H1 (cell line): Measurements from ENCODE around the gene STH. TPM values are rescaled to one million over a fixed set of nuclear protein-coding genes. Genes with fewer than 3 reads are reported as not detected.

ENCODE experiments used
- CTCF ChIA-PET: fragments of 300-600 bp; sonication (Branson Sonifier 250); formaldehyde crosslinking; loops from one replicate; lab custom pipeline; 2021; ENCODE audit not compliant: partially characterized antibody; lab: Charles Lee
- POLR2A ChIA-PET: fragments of 300-600 bp; sonication (Branson Sonifier 250); formaldehyde crosslinking; loops from one replicate; lab custom pipeline; 2021; ENCODE audit warnings: inconsistent platforms; ENCODE audit not compliant: partially characterized antibody; lab: Charles Lee
- DNase-seq, 2 experiments: peaks; one replicate each; pipeline versions ENCODE4 v3.0.0 to v3.0.0-alpha.2; 2010 to 2022; ENCODE audit warnings: low spot score in 2 of 2, low read depth in 1 of 2, mixed read lengths in 1 of 2
- FAIRE-seq: peaks from 2 replicates; lab custom pipeline; 2011; peaks lifted over from hg19 to GRCh38; lab: Jason Lieb, UNC
- H2AFZ ChIP-seq: 2 replicates; pipeline ENCODE4 v1.8.1; 2012; ENCODE audit warnings: low read length, inconsistent platforms
- H2AK5ac ChIP-seq: 2 replicates; pipeline ENCODE4 v1.6.1; 2013; ENCODE audit warnings: low read depth, low read length
- H2BK120ac ChIP-seq: replicated peaks from 2 replicates; pipeline ENCODE3; 2013; ENCODE audit warnings: low read depth, low read length, inconsistent platforms
- H2BK12ac ChIP-seq: 2 replicates; pipeline ENCODE4 v1.6.1; 2013; ENCODE audit warnings: low read depth, low read length
- H2BK15ac ChIP-seq: 2 replicates; pipeline ENCODE4 v1.6.1; 2013; ENCODE audit warnings: low read length
- H2BK20ac ChIP-seq: 2 replicates; pipeline ENCODE4 v1.6.1; 2013; ENCODE audit warnings: low read length
- H2BK5ac ChIP-seq: 2 replicates; pipeline ENCODE4 v1.6.1; 2013; ENCODE audit warnings: low read depth, low read length
- H3K14ac ChIP-seq: 2 replicates; pipeline ENCODE4 v1.6.1; 2013; ENCODE audit warnings: inconsistent platforms; ENCODE audit not compliant: insufficient read length
- H3K18ac ChIP-seq: 2 replicates; pipeline ENCODE4 v1.6.1; 2013; ENCODE audit warnings: low read length; ENCODE audit errors: extremely low read depth
- H3K23ac ChIP-seq: 2 replicates; pipeline ENCODE4 v1.6.1; 2013; ENCODE audit warnings: inconsistent platforms; ENCODE audit not compliant: insufficient read length
- H3K23me2 ChIP-seq: 2 replicates; pipeline ENCODE4 v1.6.1; 2013; ENCODE audit warnings: low read depth, low read length
- H3K27ac ChIP-seq: 2 replicates; pipeline ENCODE4 v1.6.1; 2011; ENCODE audit warnings: low read depth, low read length, inconsistent platforms
- H3K27me3 ChIP-seq, 4 experiments: replicated peaks in 1 of 4; 1 replicate in 1 of 4; 2 replicates in 3 of 4; pipeline versions ENCODE4 v1.6.1 to v1.8.1; 2011 to 2013; ENCODE audit warnings: low read length in 3 of 4, mild to moderate bottlenecking in 3 of 4, inconsistent platforms in 2 of 4, mixed read lengths in 2 of 4, moderate library complexity in 1 of 4; ENCODE audit not compliant: control insufficient read depth in 3 of 4, insufficient read depth in 3 of 4; ENCODE audit errors: extremely low read depth in 1 of 4
- H3K36me3 ChIP-seq, 4 experiments: 2 replicates each; pipeline versions ENCODE4 v1.6.1 to v1.8.1; 2011 to 2013; ENCODE audit warnings: mild to moderate bottlenecking in 4 of 4, low read length in 3 of 4, moderate library complexity in 2 of 4, control low read depth in 1 of 4, inconsistent platforms in 1 of 4; ENCODE audit not compliant: insufficient read depth in 4 of 4, control insufficient read depth in 2 of 4
- H3K4ac ChIP-seq: replicated peaks from 2 replicates; pipeline ENCODE3; 2013; ENCODE audit warnings: low read length, low read depth, mixed read lengths, inconsistent platforms; ENCODE audit not compliant: insufficient read length
- H3K4me1 ChIP-seq, 4 experiments: replicated peaks in 1 of 4; 1 replicate in 1 of 4; 2 replicates in 3 of 4; pipeline versions ENCODE4 v1.6.1 to v1.8.1; 2011 to 2013; ENCODE audit warnings: low read length in 3 of 4, inconsistent platforms in 2 of 4, mixed read lengths in 1 of 4; ENCODE audit not compliant: insufficient read depth in 4 of 4, control insufficient read depth in 3 of 4
- H3K4me2 ChIP-seq, 2 experiments: 2 replicates each; pipeline versions ENCODE4 v1.6.1 to v1.8.1; 2011 to 2013; ENCODE audit warnings: low read depth in 2 of 2, low read length in 2 of 2, control low read depth in 1 of 2, inconsistent platforms in 1 of 2, mild to moderate bottlenecking in 1 of 2; ENCODE audit not compliant: insufficient read depth in 1 of 2
- H3K4me3 ChIP-seq, 4 experiments: fragments of 200-600, 300-600 bp in 1 of 4; sonication (generic), shearing (Covaris generic), sonication (Bioruptor Twin) in 1 of 4; 2 replicates each; pipeline versions ENCODE4 v1.5.1 to v1.8.1; 2011 to 2016; ENCODE audit warnings: low read length in 4 of 4, low read depth in 3 of 4, control low read depth in 2 of 4, inconsistent platforms in 2 of 4, mild to moderate bottlenecking in 2 of 4, mixed read lengths in 1 of 4, moderate library complexity in 1 of 4; ENCODE audit not compliant: insufficient read depth in 2 of 4; ENCODE audit errors: extremely low read depth in 1 of 4
- H3K56ac ChIP-seq: replicated peaks from 2 replicates; pipeline ENCODE3; 2013; ENCODE audit warnings: low read depth, mild to moderate bottlenecking, mixed read lengths, low read length, inconsistent platforms; ENCODE audit not compliant: insufficient read length
- H3K79me1 ChIP-seq: 2 replicates; pipeline ENCODE4 v1.6.1; 2013; ENCODE audit warnings: low read depth, low read length, control low read depth
- H3K79me2 ChIP-seq, 2 experiments: 2 replicates each; pipeline versions ENCODE4 v1.6.1 to v1.8.1; 2012 to 2013; ENCODE audit warnings: low read length in 2 of 2, mild to moderate bottlenecking in 2 of 2, inconsistent platforms in 1 of 2; ENCODE audit not compliant: insufficient read depth in 2 of 2, control insufficient read depth in 1 of 2
- H3K9ac ChIP-seq, 4 experiments: replicated peaks in 1 of 4; 1 replicate in 1 of 4; 2 replicates in 3 of 4; pipeline versions ENCODE4 v1.6.1 to v1.8.1; 2011 to 2013; ENCODE audit warnings: low read depth in 3 of 4, low read length in 3 of 4, control low read depth in 2 of 4, mild to moderate bottlenecking in 2 of 4, moderate library complexity in 2 of 4, inconsistent platforms in 1 of 4; ENCODE audit errors: extremely low read depth in 1 of 4
- H3K9me3 ChIP-seq, 2 experiments: 2 replicates each; pipeline versions ENCODE4 v1.6.1 to v1.8.1; 2012 to 2013; ENCODE audit warnings: mild to moderate bottlenecking in 2 of 2, moderate library complexity in 2 of 2, control low read depth in 1 of 2, inconsistent platforms in 1 of 2, low read depth in 1 of 2, low read length in 1 of 2, mixed read lengths in 1 of 2; ENCODE audit not compliant: insufficient read depth in 2 of 2
- H4K20me1 ChIP-seq, 2 experiments: replicated peaks in 1 of 2; 2 replicates each; pipeline versions ENCODE3 to v1.8.1; 2011 to 2013; ENCODE audit warnings: inconsistent platforms in 2 of 2, low read length in 2 of 2, mild to moderate bottlenecking in 1 of 2; ENCODE audit not compliant: insufficient read depth in 2 of 2, control insufficient read depth in 1 of 2
- H4K5ac ChIP-seq: 2 replicates; pipeline ENCODE4 v1.6.1; 2013; ENCODE audit warnings: low read length, low read depth, mixed read lengths, inconsistent platforms; ENCODE audit not compliant: insufficient read length
- H4K8ac ChIP-seq: 2 replicates; pipeline ENCODE4 v1.8.0; 2013; ENCODE audit warnings: mild to moderate bottlenecking, moderate library complexity, low read length, inconsistent platforms; ENCODE audit not compliant: insufficient read depth; ENCODE audit errors: extremely low read depth
- H4K91ac ChIP-seq: replicated peaks from 2 replicates; pipeline ENCODE3; 2013; ENCODE audit warnings: low read length, mixed read lengths, inconsistent platforms; ENCODE audit not compliant: insufficient read length
- CHD1 ChIP-seq: IDR thresholded peaks from 2 replicates; pipeline ENCODE4 v1.6.1; 2012; ENCODE audit warnings: low read depth, low read length, improper control_type of control experiment
- EZH2 ChIP-seq: fragments of 200-600 bp; sonication (generic); IDR thresholded peaks from 2 replicates; pipeline ENCODE4 v1.7.1; 2012; ENCODE audit warnings: low read depth, mild to moderate bottlenecking, moderate library complexity, low read length, inconsistent platforms; ENCODE audit not compliant: severe bottlenecking
- HDAC2 ChIP-seq, 2 experiments: fragments of 300-600 bp in 1 of 2; sonication (generic) in 1 of 2; IDR thresholded peaks; 2 replicates each; pipeline ENCODE4 v1.6.1; 2011 to 2012; ENCODE audit warnings: low read depth in 2 of 2, low read length in 2 of 2, mild to moderate bottlenecking in 2 of 2, moderate library complexity in 2 of 2, borderline replicate concordance in 1 of 2, inconsistent platforms in 1 of 2
- HDAC6 ChIP-seq: IDR thresholded peaks from one replicate; pipeline ENCODE4 v1.7.1; 2012; ENCODE audit warnings: low read depth, mild to moderate bottlenecking, inconsistent platforms, low read length, moderate library complexity
- JUN ChIP-seq: IDR thresholded peaks from 2 replicates; pipeline ENCODE4 v1.6.1; 2011; ENCODE audit warnings: low read depth, mild to moderate bottlenecking, improper control_type of control experiment, low read length
- KDM4A ChIP-seq: IDR thresholded peaks from one replicate; pipeline ENCODE4 v1.7.1; 2012; ENCODE audit warnings: low read depth, mild to moderate bottlenecking, moderate library complexity, low read length, inconsistent platforms; ENCODE audit not compliant: severe bottlenecking
- POU5F1 ChIP-seq: IDR thresholded peaks from 2 replicates; pipeline ENCODE4 v1.6.1; 2011; ENCODE audit warnings: low read depth, mild to moderate bottlenecking, low read length, moderate library complexity
- RXRA ChIP-seq: IDR thresholded peaks from 2 replicates; pipeline ENCODE4 v1.6.1; 2011; ENCODE audit warnings: low read depth, mild to moderate bottlenecking, low read length, moderate library complexity; ENCODE audit not compliant: insufficient read depth
- SAP30 ChIP-seq: fragments of 300-600 bp; sonication (generic); IDR thresholded peaks from 2 replicates; pipeline ENCODE4 v1.7.1; 2012; ENCODE audit warnings: low read length, moderate library complexity, mild to moderate bottlenecking, inconsistent platforms; ENCODE audit not compliant: insufficient read depth, insufficient replicate concordance
- SIN3A ChIP-seq, 2 experiments: IDR thresholded peaks in 1 of 2; conservative IDR thresholded peaks in 1 of 2; 2 replicates each; pipeline ENCODE4 v1.6.1; 2011 to 2012; ENCODE audit warnings: low read length in 2 of 2, improper control_type of control experiment in 1 of 2, low read depth in 1 of 2, mild to moderate bottlenecking in 1 of 2
- SP2 ChIP-seq: IDR thresholded peaks from 2 replicates; pipeline ENCODE4 v1.6.1; 2012; ENCODE audit warnings: mild to moderate bottlenecking, low read length, inconsistent platforms
- TAF7 ChIP-seq: optimal IDR thresholded peaks from 2 replicates; pipeline ENCODE3; 2011; ENCODE audit warnings: low read depth, mild to moderate bottlenecking, inconsistent platforms, low read length, moderate library complexity, borderline replicate concordance
- ZNF274 ChIP-seq: IDR thresholded peaks from 2 replicates; pipeline ENCODE4 v1.7.0; 2012; ENCODE audit warnings: low read length, borderline replicate concordance; ENCODE audit errors: extremely low read depth
- WGBS, 2 experiments: shearing (Covaris generic) in 1 of 2; methylation state at CpG; one replicate each; pipeline versions ENCODE4 v1.1.6 to v1.1.7; 2013 to 2015; ENCODE audit warnings: low lambda C conversion rate in 2 of 2, mixed read lengths in 2 of 2, inconsistent platforms in 1 of 2, low coverage in 1 of 2, missing lambda C conversion rate in 1 of 2; ENCODE audit not compliant: insufficient replicate concordance in 2 of 2, insufficient coverage in 1 of 2, insufficient read length in 1 of 2; ENCODE audit errors: extremely low coverage in 1 of 2, missing lambda C conversion rate in 1 of 2; 5-methylcytosine and 5-hydroxymethylcytosine counted together
- polyA plus RNA-seq, 7 experiments: library from polyadenylated mRNA; depleted of rRNA in 3 of 7; stranded (reverse) in 5 of 7; unstranded in 2 of 7; fragments of >200 nt in 5 of 7; fragments of 200-250 nt in 2 of 7; gene quantifications; 1 replicate in 5 of 7; 2 replicates in 1 of 7; 4 replicates in 1 of 7; pipeline versions ENCODE4 v1.2.1 to v1.2.3, GENCODE V29; 2011 to 2013; ENCODE audit warnings: missing spikeins in 2 of 7, mixed read lengths in 2 of 7
- total RNA-seq: library from RNA; stranded (reverse); fragmentation: NEBNext Ultra II Directional; extraction: Animal tissue kit (Norgen Biotek cat#: 25700); gene quantifications from 2 replicates; pipeline ENCODE4 v1.2.1, GENCODE V29; 2021

STH gene
- total and polyA plus RNA-seq, 2 of the 8 experiments (the other 6 are each of a cell fraction or from before 2014, with no cell fraction given) = not detected

- peaks cover 3 to 19% (median 6%) of the 10 kb centered on the region in 4 experiments for H3K4me1 ChIP-seq
- H3K27ac ChIP-seq = no peak overlapping the region
- no peak overlapping the region for H2BK15ac ChIP-seq
- TF ChIP-seq SIN3A (conservative IDR thresholded peaks at IDR 0.05 in 1 of 2, IDR thresholded peaks at IDR 0.05 in 1 of 2; ENCODE audit: low read depth in 1 of 2, low read length in 2 of 2) = no peak
- no peak for TF ChIP-seq HDAC6
- TF ChIP-seq HDAC2 (IDR thresholded peaks at IDR 0.05; ENCODE audit: borderline replicate concordance in 1 of 2, low read depth in 2 of 2, low read length in 2 of 2) = no peak
- no peak for TF ChIP-seq SP2
- TF ChIP-seq EZH2 = no peak
- TF ChIP-seq KDM4A = no peak
- TF ChIP-seq SAP30 = no peak
- no peak for TF ChIP-seq CHD1
- TF ChIP-seq JUN = no peak
- TF ChIP-seq ZNF274 = no peak
- no peak for TF ChIP-seq TAF7
- no peak for TF ChIP-seq RXRA
- no peak for TF ChIP-seq POU5F1
These were observed 26.0 kb downstream of the STH start for GRCh38 chr17:46025060-46025459.

More at GRCh38 chr17:46025060-46025459, 26.0 kb downstream of the STH start:
- ChIA-PET CTCF (interaction anchor here (1.0 to 2.3 kb wide), 3 partner anchors 21 to 54 kb away, joined by 3 to 12 read pairs (median 6); no protein-coding TSS in a partner anchor), POLR2A (interaction anchor here (1.4 kb wide), 1 partner anchor 12 kb away, joined by 5 read pairs; no protein-coding TSS in a partner anchor)
- no peak for FAIRE-seq
- no peak overlapping the region for H3K56ac ChIP-seq
- H2BK20ac ChIP-seq = no peak overlapping the region
- H4K5ac ChIP-seq = no peak overlapping the region
- H3K27me3 ChIP-seq = no peaks in the 10 kb centered on the region
- H4K91ac ChIP-seq = no peak overlapping the region
- H3K18ac ChIP-seq = no peak overlapping the region
- H3K9me3 ChIP-seq = no peaks in the 10 kb centered on the region
- DNase-seq = no peak
- H4K20me1 ChIP-seq = peaks cover 1 to 5% of the 10 kb centered on the region in 2 experiments
- no peak overlapping the region for H4K8ac ChIP-seq
- H3K36me3 ChIP-seq = peaks cover 0 to 8% (median 0%) of the 10 kb centered on the region in 4 experiments; a peak in 2 of 8 replicates
- no peak overlapping the region for H2AFZ ChIP-seq
- H2AK5ac ChIP-seq = no peak overlapping the region
- 95% methylated on average over 10 of the region's 10 CpGs; no CpG with 5 or more reads in 1 of the 2 experiments for WGBS, 2 experiments
- no peaks in the 10 kb centered on the region for H3K79me2 ChIP-seq
- H2BK5ac ChIP-seq = no peak overlapping the region
- no peaks in the 10 kb centered on the region for H3K23me2 ChIP-seq
- no peaks in the 10 kb centered on the region for H3K79me1 ChIP-seq
- no peak overlapping the region for H2BK120ac ChIP-seq
- H3K4ac ChIP-seq = no peak overlapping the region
- H3K4me2 ChIP-seq = no peak overlapping the region
- no peak overlapping the region for H2BK12ac ChIP-seq
- no peak overlapping the region for H3K9ac ChIP-seq
- H3K23ac ChIP-seq = no peak overlapping the region
- no peak overlapping the region for H3K4me3 ChIP-seq
- no peak overlapping the region for H3K14ac ChIP-seq
